ENCODE results near the gene CCDC175. TPM values are rescaled to one million over a fixed set of nuclear protein-coding genes. Genes with fewer than 3 reads are reported as not detected.

The CCDC175 gene
- total RNA-seq, 1 experiment from 2014 or later: not detected

GRCh38 chr14:59566725-59567124 is 9.9 kb downstream of the CCDC175 start:
- RAD21 ChIA-PET (ENCODE audit: low non-redundant PET in 1 of 2, low total read pairs in 2 of 2, uncharacterized antibody in 2 of 2, unreplicated experiment in 2 of 2): no interaction called here
- Histone ChIP-seq H3K4me1 (ENCODE audit: control insufficient read depth in 1 of 2, insufficient read depth in 2 of 2, low read length in 2 of 2) (peaks cover 0 to 6% of the 10 kb centered on the region in 2 experiments; a peak in 1 of 4 replicates), H4K20me1 (ENCODE audit: insufficient read depth) (no peaks in the 10 kb centered on the region), H3K79me2 (ENCODE audit: insufficient read depth, low read length) (no peaks in the 10 kb centered on the region), H3K4me3 (replicated peaks in 1 of 2; ENCODE audit: low read depth in 1 of 2, low read length in 2 of 2) (no peak overlapping the region), H3K9me2 (ENCODE audit: insufficient read depth) (no peaks in the 10 kb centered on the region), H3K9me3 (ENCODE audit: control insufficient read depth in 1 of 2, insufficient read depth in 1 of 2, low read depth in 1 of 2, low read length in 2 of 2) (no peaks in the 10 kb centered on the region), H3K36me3 (ENCODE audit: control insufficient read depth in 1 of 2, insufficient read depth in 2 of 2, low read length in 2 of 2) (no peaks in the 10 kb centered on the region), H3K27ac (ENCODE audit: low read depth, low read length) (no peak overlapping the region), H2AFZ (ENCODE audit: low read depth, low read length, poor library complexity, severe bottlenecking) (no peak overlapping the region), H3K27me3 (ENCODE audit: insufficient read depth, low read length) (no peaks in the 10 kb centered on the region), H3K4me2 (ENCODE audit: low read length) (no peak overlapping the region), H3K9ac (ENCODE audit: low read length) (no peak overlapping the region)
- POLR2A ChIA-PET: no interaction called here
- ATAC-seq (no peak), DNase-seq (ENCODE audit: low read depth, low spot score) (no peak)
- CTCF ChIA-PET: no interaction called here
- intact Hi-C loops (cut with micrococcal nuclease): no loop called here
- no peak for TF ChIP-seq TCF7L2 (IDR thresholded peaks at IDR 0.05; ENCODE audit: borderline replicate concordance, extremely low read depth, insufficient read depth, insufficient read length)
- no peak for TF ChIP-seq POLR2AphosphoS5 (IDR thresholded peaks at IDR 0.05; ENCODE audit: low read depth, low read length)
- no peak for TF ChIP-seq EZH2 (IDR thresholded peaks at IDR 0.05)
- BruUV-seq (replicated peaks): no TSS peak

- H3K9me2 ChIP-seq (ENCODE audit: insufficient read depth): no peaks in the 10 kb centered on the region
- no peak overlapping the region for H3K4me2 ChIP-seq (ENCODE audit: low read length)
- BruUV-seq (replicated peaks): no TSS peak
- no peak overlapping the region for H3K9ac ChIP-seq (ENCODE audit: low read length)
- no peak for TF ChIP-seq CBX3 (IDR thresholded peaks at IDR 0.05; ENCODE audit: low read depth)
- no peak for TF ChIP-seq ZBTB33 (IDR thresholded peaks at IDR 0.05; ENCODE audit: extremely low read depth, insufficient replicate concordance, low read length)
- TF ChIP-seq POLR2A (IDR thresholded peaks at IDR 0.05; ENCODE audit: borderline replicate concordance, extremely low read depth, insufficient read depth, insufficient read length): no peak
- no peak for TF ChIP-seq FOSL1 (IDR thresholded peaks at IDR 0.05; ENCODE audit: low read depth)
- no peak for TF ChIP-seq TCF7L2 (IDR thresholded peaks at IDR 0.05; ENCODE audit: borderline replicate concordance, extremely low read depth, insufficient read depth, insufficient read length)
- no peak for TF ChIP-seq ELF1 (IDR thresholded peaks at IDR 0.05; ENCODE audit: borderline replicate concordance, low read depth)
- no peak for TF ChIP-seq MAX (IDR thresholded peaks at IDR 0.05)
- no peak for TF ChIP-seq SP1 (IDR thresholded peaks at IDR 0.05; ENCODE audit: low read depth)
- no peak for TF ChIP-seq CTCF (IDR thresholded peaks at IDR 0.05 in 2 of 3, conservative IDR thresholded peaks at IDR 0.05 in 1 of 3; ENCODE audit: borderline replicate concordance in 1 of 3, insufficient read depth in 1 of 3, low read depth in 2 of 3, low read length in 2 of 3)
- no peak for TF ChIP-seq YY1 (IDR thresholded peaks at IDR 0.05; ENCODE audit: extremely low read depth, insufficient replicate concordance, low read depth, low read length)
- no peak for TF ChIP-seq POLR2AphosphoS5 (IDR thresholded peaks at IDR 0.05; ENCODE audit: low read depth, low read length)
- TF ChIP-seq RAD21 (IDR thresholded peaks at IDR 0.05; ENCODE audit: low read depth): no peak
- TF ChIP-seq EZH2phosphoT487 (IDR thresholded peaks at IDR 0.05; ENCODE audit: borderline replicate concordance): no peak
- no peak for TF ChIP-seq EZH2 (IDR thresholded peaks at IDR 0.05)
- H3K27ac ChIP-seq (ENCODE audit: low read depth, low read length): no peak overlapping the region
- intact Hi-C loops (cut with micrococcal nuclease): no loop called here
- no peaks in the 10 kb centered on the region for H4K20me1 ChIP-seq (ENCODE audit: insufficient read depth)
- H3K9me3 ChIP-seq (ENCODE audit: control insufficient read depth in 1 of 2, insufficient read depth in 1 of 2, low read depth in 1 of 2, low read length in 2 of 2): no peaks in the 10 kb centered on the region
- peaks cover 0 to 6% of the 10 kb centered on the region in 2 experiments; a peak in 1 of 4 replicates for H3K4me1 ChIP-seq (ENCODE audit: control insufficient read depth in 1 of 2, insufficient read depth in 2 of 2, low read length in 2 of 2)
- H3K79me2 ChIP-seq (ENCODE audit: insufficient read depth, low read length): no peaks in the 10 kb centered on the region
- no peak for DNase-seq (ENCODE audit: low read depth, low spot score)
- ATAC-seq: no peak
- H3K27me3 ChIP-seq (ENCODE audit: insufficient read depth, low read length): no peaks in the 10 kb centered on the region
- no peak overlapping the region for H3K4me3 ChIP-seq (replicated peaks in 1 of 2; ENCODE audit: low read depth in 1 of 2, low read length in 2 of 2)
- ChIA-PET CTCF (interaction anchor here (2.8 kb wide), 1 partner anchor 10 kb away, joined by 10 read pairs; the partner anchor contains the start of gene CCDC175), POLR2A (no interaction called here), RAD21 (ENCODE audit: low non-redundant PET in 1 of 2, low total read pairs in 2 of 2, uncharacterized antibody in 2 of 2, unreplicated experiment in 2 of 2) (no interaction called here)
- no peaks in the 10 kb centered on the region for H3K36me3 ChIP-seq (ENCODE audit: control insufficient read depth in 1 of 2, insufficient read depth in 2 of 2, low read length in 2 of 2)
- H2AFZ ChIP-seq (ENCODE audit: low read depth, low read length, poor library complexity, severe bottlenecking): no peak overlapping the region
Observed at GRCh38 chr14:59566296-59566695, 10.3 kb downstream of the CCDC175 start.

All from HCT116 (cell line).